OCI-LY1 (cell line): ENCODE measurements around the gene GPR21.

Experiments used
- H2AFZ ChIP-seq: fragments of 200-600 bp; sonication (generic), shearing (Covaris generic); 2 replicates; pipeline ENCODE4 v1.6.0; 2014; ENCODE audit warnings: antibody characterized with exemption, mild to moderate bottlenecking, low read length
- H3F3A ChIP-seq: fragments of 200-600 bp; sonication (generic), shearing (Covaris generic); 2 replicates; pipeline ENCODE4 v1.6.0; 2014; ENCODE audit warnings: mild to moderate bottlenecking, antibody characterized with exemption, low read length, moderate library complexity; ENCODE audit not compliant: insufficient read depth
- H3K27ac ChIP-seq: fragments of 200-600 bp; sonication (generic); 2 replicates; pipeline ENCODE4 v1.5.1; 2014; ENCODE audit warnings: low read length, mixed run types, mild to moderate bottlenecking, low read depth; ENCODE audit not compliant: poor library complexity, severe bottlenecking
- H3K27me3 ChIP-seq: fragments of 200-600 bp; sonication (generic); 2 replicates; pipeline ENCODE4 v1.6.0; 2014; ENCODE audit warnings: antibody characterized with exemption, mild to moderate bottlenecking, low read length, moderate library complexity; ENCODE audit not compliant: insufficient read depth
- H3K36me3 ChIP-seq: fragments of 200-600 bp; sonication (generic); 2 replicates; pipeline ENCODE4 v1.6.1; 2014; ENCODE audit warnings: mild to moderate bottlenecking, antibody characterized with exemption, low read length, moderate library complexity, mixed read lengths; ENCODE audit not compliant: insufficient read depth
- H3K4me1 ChIP-seq: fragments of 200-600 bp; sonication (generic); 2 replicates; pipeline ENCODE4 v1.5.1; 2014; ENCODE audit warnings: mild to moderate bottlenecking, low read length, moderate library complexity; ENCODE audit not compliant: insufficient read depth, severe bottlenecking
- H3K4me2 ChIP-seq: fragments of 200-600 bp; sonication (generic), shearing (Covaris generic); 2 replicates; pipeline ENCODE4 v1.6.1; 2014; ENCODE audit warnings: low read length
- H3K4me3 ChIP-seq: fragments of 200-600 bp; sonication (generic); 2 replicates; pipeline ENCODE4 v1.5.1; 2014; ENCODE audit warnings: low read length, low read depth, mild to moderate bottlenecking, mixed read lengths; ENCODE audit not compliant: poor library complexity, severe bottlenecking
- H3K79me2 ChIP-seq: fragments of 200-600 bp; shearing (Covaris generic); 2 replicates; pipeline ENCODE4 v1.6.1; 2016; ENCODE audit warnings: mixed run types, low read length, mixed read lengths; ENCODE audit not compliant: insufficient read depth
- H3K9ac ChIP-seq: fragments of 200-600 bp; sonication (generic), shearing (Covaris generic); 2 replicates; pipeline ENCODE4 v1.6.1; 2014; ENCODE audit warnings: mild to moderate bottlenecking, low read length, mixed read lengths
- H3K9me2 ChIP-seq: fragments of 200-600 bp; sonication (generic), shearing (Covaris generic); 2 replicates; pipeline ENCODE4 v1.6.1; 2014; ENCODE audit warnings: low read depth, mild to moderate bottlenecking, low read length, mixed read lengths
- H3K9me3 ChIP-seq: fragments of 200-600 bp; shearing (Covaris generic); 2 replicates; pipeline ENCODE4 v1.6.1; 2014; ENCODE audit warnings: low read length, mixed read lengths
- H4K20me1 ChIP-seq: fragments of 200-600 bp; sonication (generic), shearing (Covaris generic); 2 replicates; pipeline ENCODE4 v1.6.0; 2016; ENCODE audit warnings: mild to moderate bottlenecking, low read length; ENCODE audit not compliant: insufficient read depth
- CTCF ChIP-seq: fragments of 200-600 bp; sonication (generic), shearing (Covaris generic); IDR thresholded peaks from 2 replicates; pipeline ENCODE4 v1.5.1; 2017; ENCODE audit warnings: mild to moderate bottlenecking, antibody characterized with exemption, low read length, moderate library complexity, mixed read lengths
- EZH2 ChIP-seq: fragments of 200-600 bp; sonication (generic), shearing (Covaris generic); IDR thresholded peaks from 2 replicates; pipeline ENCODE4 v1.8.0; 2017; ENCODE audit warnings: borderline replicate concordance, mixed run types, mild to moderate bottlenecking, antibody characterized with exemption, low read length, moderate library complexity, mixed read lengths

GPR21 gene

DNA sequence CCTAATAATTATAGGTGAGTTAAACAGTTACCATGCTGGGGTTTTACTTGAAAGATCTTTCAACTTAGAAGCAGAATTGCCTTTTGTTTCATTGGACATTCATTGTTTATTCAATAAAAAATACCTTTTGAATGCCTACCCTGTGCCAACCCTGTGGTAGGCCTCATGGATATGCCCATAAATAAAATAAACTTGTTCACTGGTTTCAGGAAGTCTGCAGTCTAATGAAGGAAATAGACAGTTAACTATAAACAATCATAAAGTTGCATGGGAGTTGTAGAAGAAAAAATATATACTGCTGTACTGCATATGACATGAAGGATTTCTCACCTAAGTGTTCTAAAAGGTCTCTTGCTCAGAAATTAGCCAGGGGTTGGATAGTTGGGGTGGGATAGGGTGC is 5.3 kb upstream of the GPR21 start:
- Histone ChIP-seq H3K27ac (no peak overlapping the region), H3F3A (no peaks in the 10 kb centered on the region), H3K9me2 (no peaks in the 10 kb centered on the region), H3K4me2 (no peak overlapping the region), H3K9ac (no peak overlapping the region), H3K79me2 (no peaks in the 10 kb centered on the region), H4K20me1 (no peaks in the 10 kb centered on the region), H2AFZ (no peak overlapping the region), H3K27me3 (no peaks in the 10 kb centered on the region), H3K9me3 (no peaks in the 10 kb centered on the region), H3K4me3 (no peak overlapping the region), H3K4me1 (peaks cover 8% of the 10 kb centered on the region), H3K36me3 (peaks cover 22% of the 10 kb centered on the region; the same call in 1 of the 2 replicates)
- no peak for TF ChIP-seq EZH2
- no peak for TF ChIP-seq CTCF

DNA sequence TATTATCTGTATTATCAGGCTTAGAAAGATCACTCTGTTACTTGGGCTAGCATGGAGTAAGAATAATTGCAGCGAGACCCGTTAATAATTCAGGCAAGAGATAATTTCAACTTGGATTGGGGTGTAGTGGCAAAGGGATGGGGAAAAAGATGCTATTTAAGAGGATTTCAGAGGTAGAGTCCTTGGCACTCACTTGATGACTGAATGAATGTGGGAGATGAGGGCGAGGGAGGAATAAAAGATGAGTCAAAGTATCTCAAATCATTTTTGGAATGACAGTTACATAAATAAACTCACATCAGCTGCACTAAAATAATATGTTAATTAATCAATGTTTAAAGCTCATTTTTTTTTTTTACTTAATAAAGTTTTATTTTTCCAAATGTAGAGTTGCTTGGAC is 4.5 kb upstream of the GPR21 start:
- Histone ChIP-seq H3F3A (no peaks in the 10 kb centered on the region), H3K36me3 (peaks cover 19% of the 10 kb centered on the region; the same call in 1 of the 2 replicates), H3K9me2 (no peaks in the 10 kb centered on the region), H2AFZ (no peak overlapping the region), H3K9me3 (no peaks in the 10 kb centered on the region), H3K4me3 (no peak overlapping the region), H3K4me1 (peaks cover 10% of the 10 kb centered on the region), H4K20me1 (no peaks in the 10 kb centered on the region), H3K27ac (no peak overlapping the region), H3K79me2 (no peaks in the 10 kb centered on the region), H3K27me3 (no peaks in the 10 kb centered on the region), H3K9ac (no peak overlapping the region), H3K4me2 (no peak overlapping the region)
- TF ChIP-seq EZH2: no peak

- H3K79me2 ChIP-seq: no peaks in the 10 kb centered on the region
- no peak overlapping the region for H3K9ac ChIP-seq
- H3K4me3 ChIP-seq: no peak overlapping the region
- no peak overlapping the region for H2AFZ ChIP-seq
- no peaks in the 10 kb centered on the region for H3K27me3 ChIP-seq
- peaks cover 15% of the 10 kb centered on the region for H3K4me1 ChIP-seq
- H3K27ac ChIP-seq: no peak overlapping the region
- no peaks in the 10 kb centered on the region for H4K20me1 ChIP-seq
- H3K36me3 ChIP-seq: peaks cover 20% of the 10 kb centered on the region; the same call in 1 of the 2 replicates
- H3K9me3 ChIP-seq: no peaks in the 10 kb centered on the region
- no peak for TF ChIP-seq EZH2
- TF ChIP-seq CTCF: no peak
- no peak overlapping the region for H3K4me2 ChIP-seq
- no peaks in the 10 kb centered on the region for H3F3A ChIP-seq
- H3K9me2 ChIP-seq: no peaks in the 10 kb centered on the region
Measured at GRCh38 chr9:123031963-123032362, 1.5 kb upstream of the GPR21 start.

GRCh38 chr9:123033864-123034601 is 566 bp downstream of the GPR21 start:
- Histone ChIP-seq H3K9ac (no peak overlapping the region), H3K36me3 (peaks cover 11% of the 10 kb centered on the region; the same call in 1 of the 2 replicates), H3K27me3 (no peaks in the 10 kb centered on the region), H3K4me2 (no peak overlapping the region), H3K9me2 (no peaks in the 10 kb centered on the region), H4K20me1 (no peaks in the 10 kb centered on the region), H3F3A (no peaks in the 10 kb centered on the region), H3K4me1 (peaks cover 8% of the 10 kb centered on the region), H3K9me3 (no peaks in the 10 kb centered on the region), H3K79me2 (no peaks in the 10 kb centered on the region), H2AFZ (no peak overlapping the region), H3K4me3 (no peak overlapping the region), H3K27ac (no peak overlapping the region)
- TF ChIP-seq CTCF: no peak
- no peak for TF ChIP-seq EZH2
